ENCODE results near the gene CST9.

CST9 gene

DNA sequence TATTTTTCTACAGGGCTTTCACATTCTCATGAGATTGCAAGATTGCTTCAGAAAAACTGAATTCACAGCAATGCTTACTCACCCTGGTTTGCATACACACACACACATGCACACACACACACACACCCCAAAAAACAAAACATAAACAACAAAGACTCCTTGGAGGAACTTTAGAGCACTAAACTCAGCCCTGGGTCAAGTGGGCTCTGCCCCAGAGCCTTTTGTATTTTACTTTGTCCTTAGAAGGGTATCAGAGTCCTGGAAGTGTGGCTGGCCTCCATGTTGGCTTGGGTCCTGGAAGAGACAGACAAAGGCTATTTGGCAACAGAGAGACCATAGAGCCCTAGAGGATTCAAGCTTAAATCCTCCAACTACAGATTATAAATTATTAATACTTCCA is 8.0 kb upstream of the CST9 start:
- no peak for TF ChIP-seq TCF12 (IDR thresholded peaks at IDR 0.05; ENCODE audit: low read depth)

GRCh38 chr20:23612396-23612795 is 6.7 kb upstream of the CST9 start:
- TF ChIP-seq TAF1 (IDR thresholded peaks at IDR 0.05; ENCODE audit: low read depth) (no peak), NFIC (IDR thresholded peaks at IDR 0.05) (no peak), USF1 (IDR thresholded peaks at IDR 0.05) (no peak), TEAD4 (IDR thresholded peaks at IDR 0.05) (no peak), YY1 (IDR thresholded peaks at IDR 0.05; ENCODE audit: low read depth) (no peak), TCF12 (IDR thresholded peaks at IDR 0.05; ENCODE audit: low read depth) (no peak), CEBPB (IDR thresholded peaks at IDR 0.05) (no peak), RAD21 (IDR thresholded peaks at IDR 0.05; ENCODE audit: low read depth) (no peak), CREB1 (IDR thresholded peaks at IDR 0.05; ENCODE audit: low read depth) (no peak), FOXM1 (IDR thresholded peaks at IDR 0.05; ENCODE audit: borderline replicate concordance, low read depth) (no peak), EGR1 (IDR thresholded peaks at IDR 0.05) (no peak), ZBTB7A (IDR thresholded peaks at IDR 0.05; ENCODE audit: low read depth) (no peak), EP300 (IDR thresholded peaks at IDR 0.05; ENCODE audit: borderline replicate concordance) (no peak)
- TF ChIP-seq, protein P1, sequence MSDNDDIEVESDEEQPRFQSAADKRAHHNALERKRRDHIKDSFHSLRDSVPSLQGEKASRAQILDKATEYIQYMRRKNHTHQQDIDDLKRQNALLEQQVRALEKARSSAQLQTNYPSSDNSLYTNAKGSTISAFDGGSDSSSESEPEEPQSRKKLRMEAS (IDR thresholded peaks at IDR 0.05) = no peak
- TF ChIP-seq, protein P2, sequence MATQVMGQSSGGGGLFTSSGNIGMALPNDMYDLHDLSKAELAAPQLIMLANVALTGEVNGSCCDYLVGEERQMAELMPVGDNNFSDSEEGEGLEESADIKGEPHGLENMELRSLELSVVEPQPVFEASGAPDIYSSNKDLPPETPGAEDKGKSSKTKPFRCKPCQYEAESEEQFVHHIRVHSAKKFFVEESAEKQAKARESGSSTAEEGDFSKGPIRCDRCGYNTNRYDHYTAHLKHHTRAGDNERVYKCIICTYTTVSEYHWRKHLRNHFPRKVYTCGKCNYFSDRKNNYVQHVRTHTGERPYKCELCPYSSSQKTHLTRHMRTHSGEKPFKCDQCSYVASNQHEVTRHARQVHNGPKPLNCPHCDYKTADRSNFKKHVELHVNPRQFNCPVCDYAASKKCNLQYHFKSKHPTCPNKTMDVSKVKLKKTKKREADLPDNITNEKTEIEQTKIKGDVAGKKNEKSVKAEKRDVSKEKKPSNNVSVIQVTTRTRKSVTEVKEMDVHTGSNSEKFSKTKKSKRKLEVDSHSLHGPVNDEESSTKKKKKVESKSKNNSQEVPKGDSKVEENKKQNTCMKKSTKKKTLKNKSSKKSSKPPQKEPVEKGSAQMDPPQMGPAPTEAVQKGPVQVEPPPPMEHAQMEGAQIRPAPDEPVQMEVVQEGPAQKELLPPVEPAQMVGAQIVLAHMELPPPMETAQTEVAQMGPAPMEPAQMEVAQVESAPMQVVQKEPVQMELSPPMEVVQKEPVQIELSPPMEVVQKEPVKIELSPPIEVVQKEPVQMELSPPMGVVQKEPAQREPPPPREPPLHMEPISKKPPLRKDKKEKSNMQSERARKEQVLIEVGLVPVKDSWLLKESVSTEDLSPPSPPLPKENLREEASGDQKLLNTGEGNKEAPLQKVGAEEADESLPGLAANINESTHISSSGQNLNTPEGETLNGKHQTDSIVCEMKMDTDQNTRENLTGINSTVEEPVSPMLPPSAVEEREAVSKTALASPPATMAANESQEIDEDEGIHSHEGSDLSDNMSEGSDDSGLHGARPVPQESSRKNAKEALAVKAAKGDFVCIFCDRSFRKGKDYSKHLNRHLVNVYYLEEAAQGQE (IDR thresholded peaks at IDR 0.05; ENCODE audit: low read depth) = no peak

- TF ChIP-seq TEAD4 (IDR thresholded peaks at IDR 0.05) = no peak
- no peak for TF ChIP-seq TCF12 (IDR thresholded peaks at IDR 0.05; ENCODE audit: low read depth)
- no peak for TF ChIP-seq USF1 (IDR thresholded peaks at IDR 0.05)
- no peak for TF ChIP-seq EP300 (IDR thresholded peaks at IDR 0.05; ENCODE audit: borderline replicate concordance)
- TF ChIP-seq CREB1 (IDR thresholded peaks at IDR 0.05; ENCODE audit: low read depth) = no peak
- TF ChIP-seq FOXM1 (IDR thresholded peaks at IDR 0.05; ENCODE audit: borderline replicate concordance, low read depth) = no peak
- no peak for TF ChIP-seq TAF1 (IDR thresholded peaks at IDR 0.05; ENCODE audit: low read depth)
- no peak for TF ChIP-seq RAD21 (IDR thresholded peaks at IDR 0.05; ENCODE audit: low read depth)
- TF ChIP-seq, protein P2 (IDR thresholded peaks at IDR 0.05; ENCODE audit: low read depth) = no peak
- TF ChIP-seq NFIC (IDR thresholded peaks at IDR 0.05) = no peak
- no peak for TF ChIP-seq YY1 (IDR thresholded peaks at IDR 0.05; ENCODE audit: low read depth)
- no peak for TF ChIP-seq ZBTB7A (IDR thresholded peaks at IDR 0.05; ENCODE audit: low read depth)
- TF ChIP-seq, protein P1 (IDR thresholded peaks at IDR 0.05) = no peak
- TF ChIP-seq CEBPB (IDR thresholded peaks at IDR 0.05) = no peak
- no peak for TF ChIP-seq EGR1 (IDR thresholded peaks at IDR 0.05)
Measured at GRCh38 chr20:23609486-23610109, 3.9 kb upstream of the CST9 start.

- TF ChIP-seq FOXM1 (IDR thresholded peaks at IDR 0.05; ENCODE audit: borderline replicate concordance, low read depth) (no peak), YY1 (IDR thresholded peaks at IDR 0.05; ENCODE audit: low read depth) (no peak), TEAD4 (IDR thresholded peaks at IDR 0.05) (no peak), CREB1 (IDR thresholded peaks at IDR 0.05; ENCODE audit: low read depth) (no peak), ZBTB7A (IDR thresholded peaks at IDR 0.05; ENCODE audit: low read depth) (no peak), EP300 (IDR thresholded peaks at IDR 0.05; ENCODE audit: borderline replicate concordance) (no peak), CEBPB (IDR thresholded peaks at IDR 0.05) (no peak), TAF1 (IDR thresholded peaks at IDR 0.05; ENCODE audit: low read depth) (no peak), USF1 (IDR thresholded peaks at IDR 0.05) (no peak), EGR1 (IDR thresholded peaks at IDR 0.05) (no peak)
Measured at GRCh38 chr20:23608251-23608846, 2.6 kb upstream of the CST9 start.

- TF ChIP-seq EP300 (IDR thresholded peaks at IDR 0.05; ENCODE audit: borderline replicate concordance) (no peak), TEAD4 (IDR thresholded peaks at IDR 0.05) (no peak), EGR1 (IDR thresholded peaks at IDR 0.05) (no peak), TCF12 (IDR thresholded peaks at IDR 0.05; ENCODE audit: low read depth) (no peak), FOXM1 (IDR thresholded peaks at IDR 0.05; ENCODE audit: borderline replicate concordance, low read depth) (no peak), NFIC (IDR thresholded peaks at IDR 0.05) (no peak), CEBPB (IDR thresholded peaks at IDR 0.05) (no peak), CREB1 (IDR thresholded peaks at IDR 0.05; ENCODE audit: low read depth) (no peak), ZBTB7A (IDR thresholded peaks at IDR 0.05; ENCODE audit: low read depth) (no peak), YY1 (IDR thresholded peaks at IDR 0.05; ENCODE audit: low read depth) (no peak), RAD21 (IDR thresholded peaks at IDR 0.05; ENCODE audit: low read depth) (no peak), USF1 (IDR thresholded peaks at IDR 0.05) (no peak), TAF1 (IDR thresholded peaks at IDR 0.05; ENCODE audit: low read depth) (no peak)
- TF ChIP-seq, protein P1 (IDR thresholded peaks at IDR 0.05) = no peak
- TF ChIP-seq, protein P2 (IDR thresholded peaks at IDR 0.05; ENCODE audit: low read depth) = no peak
Measured at GRCh38 chr20:23607497-23608245, 2.0 kb upstream of the CST9 start.

Data from Ishikawa (cell line).